ENCODE data around the gene NUCB2. TPM values are rescaled to one million over a fixed set of nuclear protein-coding genes. Genes with fewer than 3 reads are reported as not detected.
A peak's percentile ranks its signal among the peaks of the same experiment; 100 is the strongest.
"Not testable (repeated sequence)": the region's sequence is repeated elsewhere in the genome, so short reads cannot be mapped to it uniquely, and the experiment has no call there.

Gene NUCB2
- total RNA-seq (2013), result 25.9 TPM
- 10 to 100 TPM in 2 of 3 donors, 1 to 10 TPM in 1; 8.6 to 41.3 (median 31.4) TPM for polyA plus RNA-seq
- 4.0 and 11.1 TPM in 2 replicates for polyA minus RNA-seq
- 3.4 to 21.2 (median 14.3) reads per million in 11 experiments for total RNA-seq

GRCh38 chr11:17276236-17277023 lies at the start of gene NUCB2:
TSS of gene NUCB2 (plus strand) at chr11:17276739. CDS start at chr11:17295324, 18,585 bp downstream.
- peak within 1 kb of the TSS; percentile 57 to 85 (median 64) for H3K4me3 ChIP-seq (replicated peaks in 1 of 3; ENCODE audit: low read depth in 2 of 3, low read length in 3 of 3)
- peaks cover 0 to 1% (median 1%) of the 10 kb centered on the region in 3 donors for H3K27me3 Mint-ChIP-seq (ENCODE audit: low read depth in 3 of 3)
- H3K27me3 ChIP-seq (ENCODE audit: control insufficient read depth in 2 of 2, insufficient read depth in 2 of 2, low read length in 2 of 2), result no peaks in the 10 kb centered on the region
- peak within 1 kb of the TSS; percentile 74 to 86 for H3K27ac ChIP-seq (ENCODE audit: low read depth in 1 of 2, low read length in 2 of 2)
- under 1% methylated on average over 64 of the region's 75 CpGs for WGBS (ENCODE audit: insufficient coverage)
- intact Hi-C loops (cut with micrococcal nuclease), result loop anchor here (5.0 kb wide), 4 partner anchors 64 to 199 kb away; partner anchors contain the start of genes NCR3LG1 (in 1 of the 2), PIK3C2A (in 1 of the 2) and RPS13 (in 1 of the 2)
- no peaks in the 10 kb centered on the region for H3K36me3 Mint-ChIP-seq
- no peak for TF ChIP-seq CTCF (IDR thresholded peaks at IDR 0.05)
- no peaks in the 10 kb centered on the region for H3K36me3 ChIP-seq (replicated peaks in 1 of 2; ENCODE audit: control insufficient read depth in 1 of 2, insufficient read depth in 2 of 2, low read length in 2 of 2)
- H3K4me2 ChIP-seq (replicated peaks; ENCODE audit: extremely low read depth, low read length, poor library complexity, severe bottlenecking), result peak within 1 kb of the TSS; percentile 95
- H3K9me3 Mint-ChIP-seq, result peaks cover 0 to 2% (median 0%) of the 10 kb centered on the region in 7 donors
- H3K9me3 ChIP-seq (replicated peaks in 1 of 2; ENCODE audit: control insufficient read depth in 1 of 2, insufficient read depth in 1 of 2, low read length in 2 of 2), result no peaks in the 10 kb centered on the region
- H3K27ac Mint-ChIP-seq, result peak within 1 kb of the TSS; percentile 83 to 96 (median 90)
- peak within 1 kb of the TSS; percentile 99 for H2AFZ ChIP-seq (ENCODE audit: insufficient read depth, low read depth, low read length, poor library complexity, severe bottlenecking)
- peaks cover 54% of the 10 kb centered on the region for H3K79me2 ChIP-seq (ENCODE audit: insufficient read depth, low read length)
- H4K20me1 ChIP-seq (ENCODE audit: insufficient read depth, low read length), result no peaks in the 10 kb centered on the region
- DNase-seq, result peak; percentile 87 to 91 (median 89)
- peak within 1 kb of the TSS; percentile 82 for H3K9ac ChIP-seq (ENCODE audit: insufficient read depth, low read length, poor library complexity, severe bottlenecking)
- H3K4me3 Mint-ChIP-seq, result peak within 1 kb of the TSS; percentile 90 to 95
- peaks cover 26 to 56% of the 10 kb centered on the region in 2 donors for H3K4me1 ChIP-seq (ENCODE audit: control insufficient read depth in 1 of 2, insufficient read depth in 2 of 2, low read length in 2 of 2)
- H3K4me1 Mint-ChIP-seq, result peaks cover 55% of the 10 kb centered on the region

GRCh38 chr11:17228186-17228925 lies 48.2 kb upstream of the NUCB2 start:
- H3K9ac ChIP-seq (ENCODE audit: insufficient read depth, low read length, poor library complexity, severe bottlenecking); H3K27ac ChIP-seq (ENCODE audit: low read depth in 1 of 2, low read length in 2 of 2); H2AFZ ChIP-seq (ENCODE audit: insufficient read depth, low read depth, low read length, poor library complexity, severe bottlenecking); H3K9me3 ChIP-seq (replicated peaks in 1 of 2; ENCODE audit: control insufficient read depth in 1 of 2, insufficient read depth in 1 of 2, low read length in 2 of 2); H3K36me3 ChIP-seq (replicated peaks in 1 of 2; ENCODE audit: control insufficient read depth in 1 of 2, insufficient read depth in 2 of 2, low read length in 2 of 2); H4K20me1 ChIP-seq (ENCODE audit: insufficient read depth, low read length); H3K79me2 ChIP-seq (ENCODE audit: insufficient read depth, low read length); H3K4me2 ChIP-seq (replicated peaks; ENCODE audit: extremely low read depth, low read length, poor library complexity, severe bottlenecking); H3K36me3 Mint-ChIP-seq; DNase-seq; H3K4me3 ChIP-seq (replicated peaks in 1 of 3; ENCODE audit: low read depth in 2 of 3, low read length in 3 of 3); H3K27me3 ChIP-seq (ENCODE audit: control insufficient read depth in 2 of 2, insufficient read depth in 2 of 2, low read length in 2 of 2); H3K4me3 Mint-ChIP-seq; H3K27ac Mint-ChIP-seq; H3K9me3 Mint-ChIP-seq; H3K27me3 Mint-ChIP-seq (ENCODE audit: low read depth in 3 of 3): not testable (repeated sequence)
- intact Hi-C loops (cut with micrococcal nuclease), result loop anchor here in 1 of 2 donors (5.0 kb wide), 1 partner anchor 274 kb away; no protein-coding TSS in a partner anchor
- peaks cover 7 to 15% of the 10 kb centered on the region in 2 donors for H3K4me1 ChIP-seq (ENCODE audit: control insufficient read depth in 1 of 2, insufficient read depth in 2 of 2, low read length in 2 of 2)
- H3K4me1 Mint-ChIP-seq, result peaks cover 12% of the 10 kb centered on the region
- 98% methylated on average over 30 of the region's 38 CpGs for WGBS (ENCODE audit: insufficient coverage)

Data from CD14-positive monocyte (primary cell).